NT2/D1 (cell line): Measurements from ENCODE around the gene FRMD4B.

ENCODE experiments used
- DNase-seq: peaks from one replicate; pipeline ENCODE4 v3.0.0-alpha.2; 2011; ENCODE audit warnings: low read depth, low spot score
- H3K27me3 ChIP-seq: 2 replicates; pipeline ENCODE4 v1.6.0; 2011; ENCODE audit warnings: mild to moderate bottlenecking; ENCODE audit not compliant: insufficient read length, insufficient read depth
- H3K36me3 ChIP-seq: 2 replicates; pipeline ENCODE4 v1.6.1; 2011; ENCODE audit warnings: mild to moderate bottlenecking, low read length, mixed read lengths; ENCODE audit not compliant: insufficient read depth, insufficient read length
- H3K4me1 ChIP-seq: 2 replicates; pipeline ENCODE4 v1.5.1; 2011; ENCODE audit not compliant: insufficient read depth, insufficient read length
- H3K4me3 ChIP-seq: 2 replicates; pipeline ENCODE4 v1.5.1; 2011; ENCODE audit warnings: low read depth; ENCODE audit not compliant: insufficient read length
- H3K9ac ChIP-seq: 2 replicates; pipeline ENCODE4 v1.6.0; 2011; ENCODE audit warnings: low read depth; ENCODE audit not compliant: insufficient read length
- H3K9me3 ChIP-seq: 2 replicates; pipeline ENCODE4 v1.5.1; 2011; ENCODE audit warnings: mild to moderate bottlenecking, low read length; ENCODE audit not compliant: insufficient read depth
- SUZ12 ChIP-seq: IDR thresholded peaks from 2 replicates; pipeline ENCODE4 v1.6.1; 2011; ENCODE audit not compliant: insufficient read length, insufficient read depth; ENCODE audit errors: extremely low read depth
- YY1 ChIP-seq: IDR thresholded peaks from 2 replicates; pipeline ENCODE4 v1.6.1; 2011; ENCODE audit not compliant: insufficient read length, insufficient read depth
- ZNF274 ChIP-seq: IDR thresholded peaks from 2 replicates; pipeline ENCODE4 v1.6.1; 2011; ENCODE audit warnings: mild to moderate bottlenecking, low read depth, low read length

The FRMD4B gene

DNA sequence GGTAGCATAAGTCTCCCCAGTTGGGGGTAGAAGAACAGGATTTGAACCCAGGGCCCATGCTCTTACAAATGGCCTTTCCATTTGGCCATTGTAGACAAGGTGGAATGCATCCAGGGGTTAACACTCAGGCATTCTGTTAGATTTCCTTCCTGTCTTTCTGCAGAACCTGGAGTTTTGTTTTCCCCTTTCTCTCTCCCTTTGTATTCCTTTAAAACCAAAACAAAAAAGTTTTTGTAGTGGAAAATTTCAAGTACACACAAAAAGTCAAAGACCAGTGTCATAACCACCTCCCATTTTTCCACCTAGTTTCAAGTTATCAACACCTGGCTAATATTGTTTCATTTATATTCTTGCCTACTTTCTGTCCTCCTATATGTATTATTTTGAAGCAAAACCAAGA, 26.0 kb downstream of the FRMD4B start:
- peaks cover 9% of the 10 kb centered on the region; the same call in 1 of the 2 replicates for H3K9me3 ChIP-seq
- no peak for DNase-seq
- H3K9ac ChIP-seq: no peak overlapping the region
- no peak overlapping the region for H3K4me3 ChIP-seq
- no peaks in the 10 kb centered on the region for H3K27me3 ChIP-seq
- TF ChIP-seq YY1: no peak
- no peak for TF ChIP-seq SUZ12
- no peak for TF ChIP-seq ZNF274
- H3K4me1 ChIP-seq: no peaks in the 10 kb centered on the region
- no peaks in the 10 kb centered on the region for H3K36me3 ChIP-seq

DNA sequence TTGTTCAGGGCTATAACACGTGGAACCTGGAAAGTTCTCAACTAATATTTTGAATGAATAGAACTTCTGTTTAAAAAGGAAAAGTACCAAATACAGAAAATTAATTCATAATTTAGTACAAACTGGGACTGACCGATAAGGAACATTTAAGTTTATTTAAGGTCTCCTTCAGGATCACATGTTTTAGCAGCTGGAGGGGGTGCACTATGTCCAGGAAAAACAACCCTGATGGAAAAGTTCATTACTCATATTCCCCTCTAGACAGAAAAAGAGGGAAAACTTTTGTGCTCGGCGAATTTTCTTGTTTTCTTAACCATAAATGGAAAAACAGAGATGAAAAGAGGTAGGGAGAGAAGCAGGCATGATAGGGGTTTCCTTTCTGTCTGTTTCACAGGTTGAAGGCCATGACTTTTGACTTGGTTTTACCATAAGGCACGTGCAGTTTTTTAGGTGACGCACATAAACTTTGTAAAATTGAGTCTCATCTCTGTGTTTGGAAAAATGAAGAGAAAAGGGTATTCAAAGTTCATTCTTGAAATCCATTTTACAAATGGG, 26.5 kb downstream of the FRMD4B start:
- DNase-seq: no peak
- Histone ChIP-seq H3K27me3 (no peaks in the 10 kb centered on the region), H3K9ac (no peak overlapping the region), H3K4me3 (no peak overlapping the region), H3K4me1 (no peaks in the 10 kb centered on the region), H3K36me3 (no peaks in the 10 kb centered on the region), H3K9me3 (peaks cover 9% of the 10 kb centered on the region; the same call in 1 of the 2 replicates)
- TF ChIP-seq SUZ12 (no peak), ZNF274 (no peak), YY1 (no peak)

DNA sequence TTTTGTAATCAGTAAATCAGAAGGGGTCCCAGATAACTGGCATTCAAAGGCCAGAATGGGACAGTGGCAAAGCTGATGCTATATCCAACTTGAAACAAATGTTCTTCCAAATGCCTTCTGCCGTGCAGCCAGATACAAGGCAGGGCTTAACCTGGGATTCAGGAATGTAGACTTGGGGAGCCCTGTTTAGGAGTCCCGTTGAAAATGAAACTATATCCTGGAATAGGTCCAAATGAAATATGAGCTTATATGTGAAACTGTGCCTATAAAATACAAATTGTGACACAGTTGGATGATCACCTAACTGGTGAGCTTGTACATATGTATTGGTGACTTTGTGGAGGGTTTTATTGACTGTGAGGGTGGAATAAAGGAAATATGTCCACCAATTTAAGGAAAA, 28.7 kb downstream of the FRMD4B start:
- no peaks in the 10 kb centered on the region for H3K4me1 ChIP-seq
- peaks cover 9% of the 10 kb centered on the region; the same call in 1 of the 2 replicates for H3K9me3 ChIP-seq

GRCh38 chr3:69354948-69355347, 30.9 kb downstream of the FRMD4B start:
- Histone ChIP-seq H3K4me1 (no peaks in the 10 kb centered on the region), H3K27me3 (no peaks in the 10 kb centered on the region), H3K9me3 (peaks cover 9% of the 10 kb centered on the region; the same call in 1 of the 2 replicates), H3K4me3 (no peak overlapping the region), H3K9ac (no peak overlapping the region), H3K36me3 (no peaks in the 10 kb centered on the region)
- no peak for DNase-seq
- TF ChIP-seq ZNF274 (no peak), SUZ12 (no peak), YY1 (no peak)

More for the DNA sequence above, 28.7 kb downstream of the FRMD4B start:
- DNase-seq: no peak
- H3K36me3 ChIP-seq: no peaks in the 10 kb centered on the region
- no peak overlapping the region for H3K4me3 ChIP-seq
- H3K27me3 ChIP-seq: no peaks in the 10 kb centered on the region
- TF ChIP-seq SUZ12: no peak
- TF ChIP-seq ZNF274: no peak
- TF ChIP-seq YY1: no peak
- no peak overlapping the region for H3K9ac ChIP-seq

DNA sequence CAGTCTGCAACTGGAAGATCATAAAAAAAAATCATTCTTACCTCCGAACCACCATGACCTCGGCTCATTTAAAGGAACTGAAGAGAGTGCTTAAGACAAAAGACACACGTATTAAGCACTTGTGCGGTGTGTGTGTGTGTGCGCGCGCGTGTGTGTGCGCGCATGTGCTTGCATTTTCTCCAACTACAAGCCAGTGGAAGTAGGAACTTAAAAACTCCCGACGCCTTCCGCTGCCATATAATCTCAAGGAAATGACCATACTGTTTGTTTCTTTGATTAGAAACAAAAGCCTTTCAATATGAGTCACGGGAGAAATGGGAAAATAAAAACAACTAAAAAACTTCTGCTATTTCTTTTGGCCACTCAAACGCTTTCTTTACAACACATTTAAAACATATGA, 32.4 kb downstream of the FRMD4B start:
- no peak for DNase-seq
- Histone ChIP-seq H3K4me3 (no peak overlapping the region), H3K4me1 (no peaks in the 10 kb centered on the region), H3K9me3 (0 out of 2 replicates have a peak, but pooled peaks cover 3% of the 10 kb centered on the region), H3K27me3 (no peaks in the 10 kb centered on the region), H3K36me3 (no peaks in the 10 kb centered on the region), H3K9ac (no peak overlapping the region)
- TF ChIP-seq ZNF274 (no peak), SUZ12 (no peak), YY1 (no peak)

DNA sequence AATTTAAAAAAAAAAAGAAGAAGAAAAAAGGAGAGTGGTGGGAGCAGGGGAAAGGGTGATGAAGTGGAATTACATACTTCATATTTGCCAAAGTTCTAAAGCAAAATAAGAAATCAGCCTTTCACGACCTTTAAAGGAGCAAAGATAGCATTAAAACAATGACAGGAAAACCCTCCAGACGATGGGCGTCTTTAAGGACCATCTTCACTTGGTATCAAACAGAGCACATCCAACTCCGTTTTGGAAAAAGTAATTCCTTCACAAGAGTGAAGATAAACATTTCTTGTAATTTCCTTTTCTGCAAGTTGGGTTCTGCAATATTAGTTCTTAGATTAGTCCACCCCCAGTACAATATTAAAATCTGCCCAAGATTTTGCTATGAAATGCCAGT, 32.8 kb downstream of the FRMD4B start:
- no peak for DNase-seq
- Histone ChIP-seq H3K27me3 (no peaks in the 10 kb centered on the region), H3K4me1 (no peaks in the 10 kb centered on the region), H3K4me3 (no peak overlapping the region), H3K9me3 (no peaks in the 10 kb centered on the region), H3K9ac (no peak overlapping the region), H3K36me3 (no peaks in the 10 kb centered on the region)
- TF ChIP-seq ZNF274: no peak

DNA sequence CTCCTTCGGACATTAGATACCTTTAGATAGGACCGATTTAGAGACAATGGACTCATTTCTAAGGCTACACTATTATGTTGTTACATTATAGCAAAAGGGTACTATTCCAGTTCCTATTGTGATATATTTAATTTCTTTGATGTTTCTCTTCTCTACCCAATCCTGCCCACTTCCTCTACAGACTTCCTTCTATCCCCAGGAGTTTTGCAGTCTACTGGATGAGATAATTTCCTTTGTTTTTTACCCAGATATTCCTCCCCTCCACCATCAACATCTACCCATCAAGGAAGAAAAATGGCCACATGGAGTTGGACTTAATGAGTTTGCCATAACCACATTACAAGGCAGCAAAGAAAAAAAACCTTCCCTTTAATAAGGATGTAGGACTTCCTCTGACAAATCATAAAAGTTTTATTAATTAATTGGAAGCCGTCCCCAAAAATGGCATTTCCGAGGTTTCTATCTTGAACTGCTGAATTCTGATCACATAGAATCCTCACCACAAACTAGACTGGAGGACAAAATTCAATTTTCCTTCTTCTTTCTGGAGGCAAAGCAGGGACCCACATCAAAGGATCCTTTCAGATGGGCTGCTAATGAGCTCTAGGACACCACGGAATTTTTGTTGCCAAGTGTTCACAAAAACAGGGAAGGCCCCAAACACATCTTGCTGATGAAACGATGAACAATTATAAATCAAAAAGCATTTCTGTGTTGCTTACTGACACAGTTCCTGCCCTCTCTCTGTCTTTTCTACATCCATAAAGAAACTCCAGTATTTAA, 33.4 kb downstream of the FRMD4B start:
- no peaks in the 10 kb centered on the region for H3K9me3 ChIP-seq
- no peak overlapping the region for H3K4me3 ChIP-seq
- no peaks in the 10 kb centered on the region for H3K27me3 ChIP-seq
- no peaks in the 10 kb centered on the region for H3K4me1 ChIP-seq
- no peaks in the 10 kb centered on the region for H3K36me3 ChIP-seq
- H3K9ac ChIP-seq: no peak overlapping the region
- DNase-seq: no peak
- TF ChIP-seq YY1 (no peak), ZNF274 (no peak), SUZ12 (no peak)
